GM12874 (cell line): ENCODE data around the gene STRIP1.

Experiments used
- CTCF ChIP-seq: IDR thresholded peaks from 2 replicates; pipeline ENCODE4 v1.5.1; 2011; ENCODE audit warnings: low read depth, mild to moderate bottlenecking, control low read depth, low read length, moderate library complexity; ENCODE audit not compliant: insufficient read depth

The STRIP1 gene

GRCh38 chr1:110085671-110086070, 51.2 kb downstream of the STRIP1 start:
- no peak for TF ChIP-seq CTCF

- no peak for TF ChIP-seq CTCF
Observed at GRCh38 chr1:110086961-110087360, 52.5 kb downstream of the STRIP1 start.

GRCh38 chr1:110087812-110088738, 53.7 kb downstream of the STRIP1 start:
- peak; percentile 65 for TF ChIP-seq CTCF

- no peak for TF ChIP-seq CTCF
Observed at GRCh38 chr1:110088739-110089316, 54.4 kb downstream of the STRIP1 start.

- no peak for TF ChIP-seq CTCF
Observed at GRCh38 chr1:110089561-110090275, 55.3 kb downstream of the STRIP1 start.

GRCh38 chr1:110091381-110091780, 57.0 kb downstream of the STRIP1 start:
- no peak for TF ChIP-seq CTCF

- no peak for TF ChIP-seq CTCF
Observed at GRCh38 chr1:110091791-110092190, 57.4 kb downstream of the STRIP1 start.
